Adrenal gland (tissue), 5 donors: ENCODE data around the gene MAPK1.

ENCODE experiments used
- CTCF ChIP-seq, 6 experiments: fragments of 450-650 bp in 4 of 6; fragments of 200-600 bp in 2 of 6; sonication (generic) in 1 of 6; IDR thresholded peaks; 1 replicate in 5 of 6; 2 replicates in 1 of 6; pipeline versions ENCODE4 v1.5.1 to v1.8.0; 2016 to 2021; ENCODE audit warnings: antibody characterized with exemption in 6 of 6, mild to moderate bottlenecking in 2 of 6, moderate library complexity in 1 of 6
- POLR2A ChIP-seq, 2 donors: fragments of 450-650 bp; IDR thresholded peaks; one replicate each; pipeline ENCODE4 v1.6.1; 2017; ENCODE audit warnings: antibody characterized with exemption in 2 of 2, mild to moderate bottlenecking in 2 of 2, moderate library complexity in 1 of 2
- donor health status: DM: no; HTN: no; CAD: no.

GRCh38 chr22:21764038-21764804, 103.2 kb downstream of the MAPK1 start:
- TF ChIP-seq POLR2A (IDR thresholded peaks at IDR 0.05) (no peak), CTCF (IDR thresholded peaks at IDR 0.05) (no peak)
